ENCODE data around the gene RBMS1. TPM values are rescaled to one million over a fixed set of nuclear protein-coding genes. Genes with fewer than 3 reads are reported as not detected.

RBMS1 gene
- total RNA-seq (2014; rRNA removed; shearing (Covaris generic)): 79.2 and 111 TPM in 2 replicates

GRCh38 chr2:160493227-160494028 is at the start of gene RBMS1:
Gene RBMS1, minus strand, starts transcription at chr2:160493807. Its CDS starts 444 bp downstream, at chr2:160493363.
- Histone ChIP-seq H3K36me3 (peaks cover 22% of the 10 kb centered on the region), H3K27me3 (replicated peaks) (no peaks in the 10 kb centered on the region), H3K9me3 (replicated peaks) (no peaks in the 10 kb centered on the region), H3K4me3 (peak within 1 kb of the TSS; percentile 85), H3K4me1 (replicated peaks) (peaks cover 30% of the 10 kb centered on the region), H3K27ac (peak within 1 kb of the TSS; percentile 97)
- DNase-seq (ENCODE audit: low read depth in 1 of 2, low spot score in 2 of 2): peak; percentile 50 to 67

- Histone ChIP-seq H3K27me3 (replicated peaks) (no peaks in the 10 kb centered on the region), H3K9me3 (replicated peaks) (no peaks in the 10 kb centered on the region), H3K36me3 (no peaks in the 10 kb centered on the region), H3K4me1 (replicated peaks) (peaks cover 4% of the 10 kb centered on the region; the same call in 1 of the 2 replicates), H3K4me3 (no peak overlapping the region), H3K27ac (no peak overlapping the region)
- no peak for DNase-seq (ENCODE audit: low read depth in 1 of 2, low spot score in 2 of 2)
These were observed 48.1 kb upstream of the RBMS1 start for GRCh38 chr2:160541745-160542144.

GRCh38 chr2:160538559-160539355 is 45.1 kb upstream of the RBMS1 start:
- Histone ChIP-seq H3K36me3 (no peaks in the 10 kb centered on the region), H3K27me3 (replicated peaks) (no peaks in the 10 kb centered on the region), H3K27ac (no peak overlapping the region), H3K4me3 (no peak overlapping the region), H3K4me1 (replicated peaks) (peaks cover 4% of the 10 kb centered on the region; the same call in 1 of the 2 replicates), H3K9me3 (replicated peaks) (no peaks in the 10 kb centered on the region)
- no peak for DNase-seq (ENCODE audit: low read depth in 1 of 2, low spot score in 2 of 2)

- Histone ChIP-seq H3K4me3 (no peak overlapping the region), H3K27me3 (replicated peaks) (no peaks in the 10 kb centered on the region), H3K36me3 (no peaks in the 10 kb centered on the region), H3K27ac (no peak overlapping the region), H3K9me3 (replicated peaks) (no peaks in the 10 kb centered on the region), H3K4me1 (replicated peaks) (peaks cover 4% of the 10 kb centered on the region; the same call in 1 of the 2 replicates)
- no peak for DNase-seq (ENCODE audit: low read depth in 1 of 2, low spot score in 2 of 2)
These were observed 44.5 kb upstream of the RBMS1 start for GRCh38 chr2:160538115-160538514.

GRCh38 chr2:160534996-160535395 is 41.4 kb upstream of the RBMS1 start:
- no peaks in the 10 kb centered on the region for H3K27me3 ChIP-seq (replicated peaks)
- H3K4me3 ChIP-seq: no peak overlapping the region
- peaks cover 4% of the 10 kb centered on the region; the same call in 1 of the 2 replicates for H3K4me1 ChIP-seq (replicated peaks)
- H3K9me3 ChIP-seq (replicated peaks): no peaks in the 10 kb centered on the region
- H3K27ac ChIP-seq: no peak overlapping the region
- H3K36me3 ChIP-seq: no peaks in the 10 kb centered on the region
- DNase-seq (ENCODE audit: low read depth in 1 of 2, low spot score in 2 of 2): no peak

- no peak for DNase-seq (ENCODE audit: low read depth in 1 of 2, low spot score in 2 of 2)
- Histone ChIP-seq H3K4me1 (replicated peaks) (peaks cover 4% of the 10 kb centered on the region; the same call in 1 of the 2 replicates), H3K27me3 (replicated peaks) (no peaks in the 10 kb centered on the region), H3K27ac (no peak overlapping the region), H3K4me3 (no peak overlapping the region), H3K36me3 (no peaks in the 10 kb centered on the region), H3K9me3 (replicated peaks) (no peaks in the 10 kb centered on the region)
These were observed 40.6 kb upstream of the RBMS1 start for GRCh38 chr2:160534249-160534648.

GRCh38 chr2:160533482-160533881 is 39.9 kb upstream of the RBMS1 start:
- no peak overlapping the region for H3K4me3 ChIP-seq
- no peaks in the 10 kb centered on the region for H3K27me3 ChIP-seq (replicated peaks)
- H3K27ac ChIP-seq: no peak overlapping the region
- no peaks in the 10 kb centered on the region for H3K9me3 ChIP-seq (replicated peaks)
- no peaks in the 10 kb centered on the region for H3K36me3 ChIP-seq
- no peak for DNase-seq (ENCODE audit: low read depth in 1 of 2, low spot score in 2 of 2)
- H3K4me1 ChIP-seq (replicated peaks): no peaks in the 10 kb centered on the region

GRCh38 chr2:160532388-160532787 is 38.8 kb upstream of the RBMS1 start:
- Histone ChIP-seq H3K27ac (no peak overlapping the region), H3K36me3 (no peaks in the 10 kb centered on the region), H3K9me3 (replicated peaks) (no peaks in the 10 kb centered on the region), H3K27me3 (replicated peaks) (no peaks in the 10 kb centered on the region), H3K4me1 (replicated peaks) (no peaks in the 10 kb centered on the region), H3K4me3 (no peak overlapping the region)
- no peak for DNase-seq (ENCODE audit: low read depth in 1 of 2, low spot score in 2 of 2)

- DNase-seq (ENCODE audit: low read depth in 1 of 2, low spot score in 2 of 2): no peak
- no peak overlapping the region for H3K27ac ChIP-seq
- H3K9me3 ChIP-seq (replicated peaks): no peaks in the 10 kb centered on the region
- no peaks in the 10 kb centered on the region for H3K36me3 ChIP-seq
- H3K27me3 ChIP-seq (replicated peaks): no peaks in the 10 kb centered on the region
- H3K4me1 ChIP-seq (replicated peaks): peaks cover 4% of the 10 kb centered on the region
- H3K4me3 ChIP-seq: no peak overlapping the region
These were observed 29.5 kb upstream of the RBMS1 start for GRCh38 chr2:160522951-160523710.

GRCh38 chr2:160517731-160518130 is 24.1 kb upstream of the RBMS1 start:
- Histone ChIP-seq H3K4me1 (replicated peaks) (peaks cover 18% of the 10 kb centered on the region), H3K4me3 (no peak overlapping the region), H3K27ac (no peak overlapping the region), H3K27me3 (replicated peaks) (no peaks in the 10 kb centered on the region), H3K36me3 (no peaks in the 10 kb centered on the region), H3K9me3 (replicated peaks) (no peaks in the 10 kb centered on the region)
- no peak for DNase-seq (ENCODE audit: low read depth in 1 of 2, low spot score in 2 of 2)

- no peak overlapping the region for H3K4me3 ChIP-seq
- peak; percentile 51 to 62 for DNase-seq (ENCODE audit: low read depth in 1 of 2, low spot score in 2 of 2)
These were observed 23.1 kb upstream of the RBMS1 start for GRCh38 chr2:160516547-160517365.

GRCh38 chr2:160515120-160515519 is 21.5 kb upstream of the RBMS1 start:
- Histone ChIP-seq H3K27me3 (replicated peaks) (no peaks in the 10 kb centered on the region), H3K9me3 (replicated peaks) (no peaks in the 10 kb centered on the region), H3K4me3 (no peak overlapping the region), H3K27ac (no peak overlapping the region), H3K4me1 (replicated peaks) (peaks cover 18% of the 10 kb centered on the region), H3K36me3 (no peaks in the 10 kb centered on the region)
- DNase-seq (ENCODE audit: low read depth in 1 of 2, low spot score in 2 of 2): no peak

More at GRCh38 chr2:160516547-160517365, 23.1 kb upstream of the RBMS1 start:
- Histone ChIP-seq H3K4me1 (replicated peaks) (peaks cover 18% of the 10 kb centered on the region), H3K36me3 (no peaks in the 10 kb centered on the region), H3K27ac (no peak overlapping the region), H3K27me3 (replicated peaks) (no peaks in the 10 kb centered on the region), H3K9me3 (replicated peaks) (no peaks in the 10 kb centered on the region)

- H3K4me3 ChIP-seq: no peak overlapping the region
- H3K27ac ChIP-seq: no peak overlapping the region
- H3K9me3 ChIP-seq (replicated peaks): no peaks in the 10 kb centered on the region
- peaks cover 18% of the 10 kb centered on the region for H3K4me1 ChIP-seq (replicated peaks)
- DNase-seq (ENCODE audit: low read depth in 1 of 2, low spot score in 2 of 2): no peak
- no peaks in the 10 kb centered on the region for H3K27me3 ChIP-seq (replicated peaks)
- H3K36me3 ChIP-seq: no peaks in the 10 kb centered on the region
These were observed 19.5 kb upstream of the RBMS1 start for GRCh38 chr2:160513120-160513519.

Measured in SJSA1 (cell line).